WTC11 (cell line): ENCODE measurements around the gene MAD2L1.

Experiments used
- ETV6 ChIP-seq: sonication (generic); formaldehyde crosslinking; IDR thresholded peaks from 2 replicates; pipeline ENCODE4 v1.8.1; 2022; ENCODE audit warnings: mild to moderate bottlenecking, missing genetic modification reagents
- SMAD4 ChIP-seq: sonication (generic); formaldehyde crosslinking; IDR thresholded peaks from 2 replicates; pipeline ENCODE4 v1.8.0; 2022; ENCODE audit warnings: mild to moderate bottlenecking, missing genetic modification reagents
- SP1 ChIP-seq: sonication (generic); formaldehyde crosslinking; conservative IDR thresholded peaks from 2 replicates; pipeline ENCODE4 v1.8.1; 2022; ENCODE audit warnings: missing genetic modification reagents
- ZNF416 ChIP-seq: fragments of 250-450 bp; sonication (Bioruptor Pico); IDR thresholded peaks from 2 replicates; pipeline ENCODE4 v1.9.0; 2021; ENCODE audit warnings: mild to moderate bottlenecking, inconsistent platforms
- TF ChIP-seq, protein P1 (sequence below): fragments of 200-600 bp; IDR thresholded peaks from 2 replicates; pipeline ENCODE4 v1.8.0; 2022; ENCODE audit warnings: antibody characterized with exemption
- TF ChIP-seq, protein P2 (sequence below): sonication (generic); formaldehyde crosslinking; IDR thresholded peaks from 2 replicates; pipeline ENCODE4 v1.8.0; 2022; ENCODE audit warnings: missing genetic modification reagents
- TF ChIP-seq, protein P3 (sequence below): sonication (generic); formaldehyde crosslinking; IDR thresholded peaks from 2 replicates; pipeline ENCODE4 v1.8.1; 2022; ENCODE audit warnings: missing genetic modification reagents, borderline replicate concordance
- TF ChIP-seq, protein P4 (sequence below): sonication (generic); formaldehyde crosslinking; IDR thresholded peaks from 2 replicates; pipeline ENCODE4 v1.8.1; 2023; ENCODE audit warnings: mild to moderate bottlenecking, missing genetic modification reagents, borderline replicate concordance
- TF ChIP-seq, protein P5 (sequence below): sonication (generic); formaldehyde crosslinking; IDR thresholded peaks from 2 replicates; pipeline ENCODE4 v1.8.1; 2022; ENCODE audit warnings: low read depth, missing genetic modification reagents, borderline replicate concordance
- TF ChIP-seq, protein P6 (sequence below): sonication (generic); formaldehyde crosslinking; IDR thresholded peaks from 2 replicates; pipeline ENCODE4 v1.8.1; 2023; ENCODE audit warnings: mild to moderate bottlenecking, missing genetic modification reagents

DNA sequence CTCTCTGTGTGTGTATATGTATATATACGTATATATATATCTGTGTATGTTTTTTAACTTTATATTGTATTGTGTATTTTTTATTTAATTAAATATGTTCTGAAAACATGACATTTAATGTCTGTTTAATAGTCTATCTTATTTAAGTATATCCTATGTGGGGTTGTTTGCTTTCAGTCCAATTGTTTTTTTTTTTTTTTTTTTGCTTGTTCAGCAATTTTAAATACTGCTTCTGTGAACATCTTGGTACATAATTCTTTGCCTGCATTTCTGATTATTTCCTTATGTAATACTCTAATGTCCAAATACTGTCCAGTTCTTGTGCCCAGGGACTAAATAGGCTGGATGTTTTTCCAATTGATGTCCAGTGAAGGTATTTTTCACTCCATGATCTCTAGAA lies 45.1 kb upstream of the MAD2L1 start:
- TF ChIP-seq, protein P1, sequence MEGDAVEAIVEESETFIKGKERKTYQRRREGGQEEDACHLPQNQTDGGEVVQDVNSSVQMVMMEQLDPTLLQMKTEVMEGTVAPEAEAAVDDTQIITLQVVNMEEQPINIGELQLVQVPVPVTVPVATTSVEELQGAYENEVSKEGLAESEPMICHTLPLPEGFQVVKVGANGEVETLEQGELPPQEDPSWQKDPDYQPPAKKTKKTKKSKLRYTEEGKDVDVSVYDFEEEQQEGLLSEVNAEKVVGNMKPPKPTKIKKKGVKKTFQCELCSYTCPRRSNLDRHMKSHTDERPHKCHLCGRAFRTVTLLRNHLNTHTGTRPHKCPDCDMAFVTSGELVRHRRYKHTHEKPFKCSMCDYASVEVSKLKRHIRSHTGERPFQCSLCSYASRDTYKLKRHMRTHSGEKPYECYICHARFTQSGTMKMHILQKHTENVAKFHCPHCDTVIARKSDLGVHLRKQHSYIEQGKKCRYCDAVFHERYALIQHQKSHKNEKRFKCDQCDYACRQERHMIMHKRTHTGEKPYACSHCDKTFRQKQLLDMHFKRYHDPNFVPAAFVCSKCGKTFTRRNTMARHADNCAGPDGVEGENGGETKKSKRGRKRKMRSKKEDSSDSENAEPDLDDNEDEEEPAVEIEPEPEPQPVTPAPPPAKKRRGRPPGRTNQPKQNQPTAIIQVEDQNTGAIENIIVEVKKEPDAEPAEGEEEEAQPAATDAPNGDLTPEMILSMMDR = no peak
- TF ChIP-seq, protein P2, sequence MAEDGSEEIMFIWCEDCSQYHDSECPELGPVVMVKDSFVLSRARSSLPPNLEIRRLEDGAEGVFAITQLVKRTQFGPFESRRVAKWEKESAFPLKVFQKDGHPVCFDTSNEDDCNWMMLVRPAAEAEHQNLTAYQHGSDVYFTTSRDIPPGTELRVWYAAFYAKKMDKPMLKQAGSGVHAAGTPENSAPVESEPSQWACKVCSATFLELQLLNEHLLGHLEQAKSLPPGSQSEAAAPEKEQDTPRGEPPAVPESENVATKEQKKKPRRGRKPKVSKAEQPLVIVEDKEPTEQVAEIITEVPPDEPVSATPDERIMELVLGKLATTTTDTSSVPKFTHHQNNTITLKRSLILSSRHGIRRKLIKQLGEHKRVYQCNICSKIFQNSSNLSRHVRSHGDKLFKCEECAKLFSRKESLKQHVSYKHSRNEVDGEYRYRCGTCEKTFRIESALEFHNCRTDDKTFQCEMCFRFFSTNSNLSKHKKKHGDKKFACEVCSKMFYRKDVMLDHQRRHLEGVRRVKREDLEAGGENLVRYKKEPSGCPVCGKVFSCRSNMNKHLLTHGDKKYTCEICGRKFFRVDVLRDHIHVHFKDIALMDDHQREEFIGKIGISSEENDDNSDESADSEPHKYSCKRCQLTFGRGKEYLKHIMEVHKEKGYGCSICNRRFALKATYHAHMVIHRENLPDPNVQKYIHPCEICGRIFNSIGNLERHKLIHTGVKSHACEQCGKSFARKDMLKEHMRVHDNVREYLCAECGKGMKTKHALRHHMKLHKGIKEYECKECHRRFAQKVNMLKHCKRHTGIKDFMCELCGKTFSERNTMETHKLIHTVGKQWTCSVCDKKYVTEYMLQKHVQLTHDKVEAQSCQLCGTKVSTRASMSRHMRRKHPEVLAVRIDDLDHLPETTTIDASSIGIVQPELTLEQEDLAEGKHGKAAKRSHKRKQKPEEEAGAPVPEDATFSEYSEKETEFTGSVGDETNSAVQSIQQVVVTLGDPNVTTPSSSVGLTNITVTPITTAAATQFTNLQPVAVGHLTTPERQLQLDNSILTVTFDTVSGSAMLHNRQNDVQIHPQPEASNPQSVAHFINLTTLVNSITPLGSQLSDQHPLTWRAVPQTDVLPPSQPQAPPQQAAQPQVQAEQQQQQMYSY = no peak
- TF ChIP-seq SP1 (CRISPR knock-in tag) = no peak
- no peak for TF ChIP-seq SMAD4
- TF ChIP-seq ZNF416 (CRISPR knock-in tag) = no peak
- TF ChIP-seq, protein P3, sequence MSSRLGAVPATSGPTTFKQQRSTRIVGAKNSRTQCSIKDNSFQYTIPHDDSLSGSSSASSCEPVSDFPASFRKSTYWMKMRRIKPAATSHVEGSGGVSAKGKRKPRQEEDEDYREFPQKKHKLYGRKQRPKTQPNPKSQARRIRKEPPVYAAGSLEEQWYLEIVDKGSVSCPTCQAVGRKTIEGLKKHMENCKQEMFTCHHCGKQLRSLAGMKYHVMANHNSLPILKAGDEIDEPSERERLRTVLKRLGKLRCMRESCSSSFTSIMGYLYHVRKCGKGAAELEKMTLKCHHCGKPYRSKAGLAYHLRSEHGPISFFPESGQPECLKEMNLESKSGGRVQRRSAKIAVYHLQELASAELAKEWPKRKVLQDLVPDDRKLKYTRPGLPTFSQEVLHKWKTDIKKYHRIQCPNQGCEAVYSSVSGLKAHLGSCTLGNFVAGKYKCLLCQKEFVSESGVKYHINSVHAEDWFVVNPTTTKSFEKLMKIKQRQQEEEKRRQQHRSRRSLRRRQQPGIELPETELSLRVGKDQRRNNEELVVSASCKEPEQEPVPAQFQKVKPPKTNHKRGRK (CRISPR knock-in tag) = no peak
- TF ChIP-seq, protein P4, sequence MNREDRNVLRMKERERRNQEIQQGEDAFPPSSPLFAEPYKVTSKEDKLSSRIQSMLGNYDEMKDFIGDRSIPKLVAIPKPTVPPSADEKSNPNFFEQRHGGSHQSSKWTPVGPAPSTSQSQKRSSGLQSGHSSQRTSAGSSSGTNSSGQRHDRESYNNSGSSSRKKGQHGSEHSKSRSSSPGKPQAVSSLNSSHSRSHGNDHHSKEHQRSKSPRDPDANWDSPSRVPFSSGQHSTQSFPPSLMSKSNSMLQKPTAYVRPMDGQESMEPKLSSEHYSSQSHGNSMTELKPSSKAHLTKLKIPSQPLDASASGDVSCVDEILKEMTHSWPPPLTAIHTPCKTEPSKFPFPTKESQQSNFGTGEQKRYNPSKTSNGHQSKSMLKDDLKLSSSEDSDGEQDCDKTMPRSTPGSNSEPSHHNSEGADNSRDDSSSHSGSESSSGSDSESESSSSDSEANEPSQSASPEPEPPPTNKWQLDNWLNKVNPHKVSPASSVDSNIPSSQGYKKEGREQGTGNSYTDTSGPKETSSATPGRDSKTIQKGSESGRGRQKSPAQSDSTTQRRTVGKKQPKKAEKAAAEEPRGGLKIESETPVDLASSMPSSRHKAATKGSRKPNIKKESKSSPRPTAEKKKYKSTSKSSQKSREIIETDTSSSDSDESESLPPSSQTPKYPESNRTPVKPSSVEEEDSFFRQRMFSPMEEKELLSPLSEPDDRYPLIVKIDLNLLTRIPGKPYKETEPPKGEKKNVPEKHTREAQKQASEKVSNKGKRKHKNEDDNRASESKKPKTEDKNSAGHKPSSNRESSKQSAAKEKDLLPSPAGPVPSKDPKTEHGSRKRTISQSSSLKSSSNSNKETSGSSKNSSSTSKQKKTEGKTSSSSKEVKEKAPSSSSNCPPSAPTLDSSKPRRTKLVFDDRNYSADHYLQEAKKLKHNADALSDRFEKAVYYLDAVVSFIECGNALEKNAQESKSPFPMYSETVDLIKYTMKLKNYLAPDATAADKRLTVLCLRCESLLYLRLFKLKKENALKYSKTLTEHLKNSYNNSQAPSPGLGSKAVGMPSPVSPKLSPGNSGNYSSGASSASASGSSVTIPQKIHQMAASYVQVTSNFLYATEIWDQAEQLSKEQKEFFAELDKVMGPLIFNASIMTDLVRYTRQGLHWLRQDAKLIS (CRISPR knock-in tag) = no peak
- TF ChIP-seq, protein P5, sequence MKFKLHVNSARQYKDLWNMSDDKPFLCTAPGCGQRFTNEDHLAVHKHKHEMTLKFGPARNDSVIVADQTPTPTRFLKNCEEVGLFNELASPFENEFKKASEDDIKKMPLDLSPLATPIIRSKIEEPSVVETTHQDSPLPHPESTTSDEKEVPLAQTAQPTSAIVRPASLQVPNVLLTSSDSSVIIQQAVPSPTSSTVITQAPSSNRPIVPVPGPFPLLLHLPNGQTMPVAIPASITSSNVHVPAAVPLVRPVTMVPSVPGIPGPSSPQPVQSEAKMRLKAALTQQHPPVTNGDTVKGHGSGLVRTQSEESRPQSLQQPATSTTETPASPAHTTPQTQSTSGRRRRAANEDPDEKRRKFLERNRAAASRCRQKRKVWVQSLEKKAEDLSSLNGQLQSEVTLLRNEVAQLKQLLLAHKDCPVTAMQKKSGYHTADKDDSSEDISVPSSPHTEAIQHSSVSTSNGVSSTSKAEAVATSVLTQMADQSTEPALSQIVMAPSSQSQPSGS (CRISPR knock-in tag) = no peak
- TF ChIP-seq, protein P6, sequence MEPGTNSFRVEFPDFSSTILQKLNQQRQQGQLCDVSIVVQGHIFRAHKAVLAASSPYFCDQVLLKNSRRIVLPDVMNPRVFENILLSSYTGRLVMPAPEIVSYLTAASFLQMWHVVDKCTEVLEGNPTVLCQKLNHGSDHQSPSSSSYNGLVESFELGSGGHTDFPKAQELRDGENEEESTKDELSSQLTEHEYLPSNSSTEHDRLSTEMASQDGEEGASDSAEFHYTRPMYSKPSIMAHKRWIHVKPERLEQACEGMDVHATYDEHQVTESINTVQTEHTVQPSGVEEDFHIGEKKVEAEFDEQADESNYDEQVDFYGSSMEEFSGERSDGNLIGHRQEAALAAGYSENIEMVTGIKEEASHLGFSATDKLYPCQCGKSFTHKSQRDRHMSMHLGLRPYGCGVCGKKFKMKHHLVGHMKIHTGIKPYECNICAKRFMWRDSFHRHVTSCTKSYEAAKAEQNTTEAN (CRISPR knock-in tag) = no peak
- TF ChIP-seq ETV6 (CRISPR knock-in tag) = no peak
